Activated CD4-positive, alpha-beta T cell treated with anti-CD3 and anti-CD28 coated beads for 1 hour (primary cell): ENCODE measurements around the gene TREM2.
A peak's percentile ranks its signal among the peaks of the same experiment; 100 is the strongest.
"Not testable (repeated sequence)": the region's sequence is repeated elsewhere in the genome, so short reads cannot be mapped to it uniquely, and the experiment has no call there.

Source experiments
- DNase-seq: peaks from one replicate; pipeline ENCODE4 v3.0.0-alpha.2; 2020

TREM2 gene

DNA sequence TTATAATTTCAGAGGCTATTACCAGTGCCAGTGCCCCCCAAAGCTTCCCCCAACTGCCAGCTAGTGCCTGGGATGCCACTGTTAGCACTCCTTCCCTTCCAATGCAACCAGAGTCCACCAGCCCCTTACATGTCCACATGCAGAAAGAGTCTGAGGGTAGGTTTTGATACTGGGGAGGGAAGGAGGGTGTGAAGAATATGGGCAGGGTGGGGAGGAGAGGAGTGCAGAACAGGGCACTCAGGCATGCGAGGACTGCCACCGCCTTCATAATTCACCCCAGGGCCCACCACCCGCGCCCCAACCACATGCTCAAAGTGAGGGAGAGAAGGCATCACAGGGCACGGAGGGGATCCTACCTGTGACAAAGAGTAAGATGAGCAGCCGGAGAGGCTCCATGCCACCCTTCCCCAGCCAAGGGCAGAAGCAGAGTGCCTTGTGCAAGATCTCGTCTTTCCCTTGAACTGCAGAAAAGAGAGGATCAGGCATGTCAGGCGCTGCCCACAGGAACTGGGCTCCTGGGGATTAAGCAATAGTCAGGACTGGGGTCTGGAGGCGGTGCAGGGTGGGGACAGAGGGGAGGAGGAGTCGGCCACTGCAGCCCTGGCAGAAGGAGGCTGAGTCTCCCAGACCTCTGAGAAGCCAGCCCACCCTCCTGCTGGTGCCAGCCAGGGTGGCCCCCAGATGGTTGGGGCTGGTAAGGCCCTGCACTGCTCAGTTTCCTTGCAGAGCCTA lies at the start of gene TREM2:
TREM2 (minus strand) TSS at position 430 of the 732 bp plus-strand sequence; CDS start at position 396, 34 bp downstream.
- no peak for DNase-seq

DNA sequence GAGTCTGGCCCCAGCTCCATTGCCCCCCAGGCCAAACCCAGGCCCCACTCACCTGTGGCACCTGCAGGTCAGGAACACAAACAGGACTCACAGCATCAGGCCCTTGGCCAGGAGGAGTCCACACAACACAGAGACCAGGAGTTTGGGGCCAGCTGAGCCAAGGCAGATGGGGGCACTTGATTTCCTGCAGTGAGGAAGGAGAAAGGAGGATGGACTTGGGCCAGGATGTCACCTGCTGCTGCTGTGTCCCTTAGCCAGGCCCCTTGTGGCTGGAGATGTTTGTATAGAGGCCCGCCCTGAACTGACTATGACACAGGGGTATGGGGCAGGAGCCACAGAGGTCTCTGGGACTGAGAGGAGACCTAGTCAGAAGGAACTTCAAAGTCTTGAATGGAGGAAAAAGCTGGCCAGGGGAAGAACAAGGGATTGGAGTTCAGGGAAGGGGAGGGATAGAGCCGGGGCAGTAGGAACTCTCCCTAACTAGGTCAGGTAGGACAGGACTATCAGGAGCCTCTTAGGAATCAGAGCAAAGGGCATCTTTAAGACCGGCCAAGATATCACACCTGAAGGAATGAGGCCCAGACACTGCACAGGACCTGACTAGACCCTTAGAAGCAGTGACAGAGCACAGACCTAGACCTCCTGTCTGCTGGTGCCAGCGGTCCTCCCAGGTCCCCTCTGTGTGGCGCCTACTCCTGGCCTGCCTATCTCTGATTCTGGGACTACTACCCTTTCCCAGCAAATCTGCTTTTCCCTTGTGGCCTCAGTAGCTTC lies 46.8 kb upstream of the TREM2 start:
- DNase-seq: no peak

DNA sequence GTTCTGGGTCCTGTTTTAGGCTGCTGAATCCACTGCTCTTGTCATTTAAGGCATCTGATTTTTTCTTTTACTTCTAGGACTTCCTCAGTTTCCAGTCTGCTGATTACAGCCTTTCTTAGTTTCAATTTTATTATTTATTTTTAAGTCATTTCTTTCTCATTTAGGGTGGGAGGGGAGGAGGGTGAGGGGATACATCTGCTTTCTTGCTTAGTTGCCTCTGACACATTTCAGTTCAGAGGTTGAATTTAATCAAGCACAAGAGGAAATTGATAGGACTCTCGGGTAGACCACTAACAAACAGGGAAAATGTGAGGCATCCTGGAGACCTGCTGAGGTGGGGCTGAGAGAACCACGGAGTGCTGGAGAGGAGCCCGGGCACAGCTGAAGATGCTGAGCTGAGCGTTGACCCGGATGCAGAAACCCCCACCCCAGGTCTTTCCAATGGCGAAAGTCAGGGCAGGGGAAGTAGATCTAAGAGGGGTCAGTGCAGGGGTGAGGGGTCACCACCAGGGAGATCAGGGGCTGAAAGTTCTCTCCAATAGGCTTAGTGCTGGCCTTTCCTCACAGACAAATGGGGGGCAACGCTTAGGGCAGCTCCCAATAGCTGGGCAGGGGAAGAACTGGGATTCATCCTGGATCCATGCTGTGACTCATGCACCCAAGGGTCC lies 45.7 kb upstream of the TREM2 start:
- no peak for DNase-seq

DNA sequence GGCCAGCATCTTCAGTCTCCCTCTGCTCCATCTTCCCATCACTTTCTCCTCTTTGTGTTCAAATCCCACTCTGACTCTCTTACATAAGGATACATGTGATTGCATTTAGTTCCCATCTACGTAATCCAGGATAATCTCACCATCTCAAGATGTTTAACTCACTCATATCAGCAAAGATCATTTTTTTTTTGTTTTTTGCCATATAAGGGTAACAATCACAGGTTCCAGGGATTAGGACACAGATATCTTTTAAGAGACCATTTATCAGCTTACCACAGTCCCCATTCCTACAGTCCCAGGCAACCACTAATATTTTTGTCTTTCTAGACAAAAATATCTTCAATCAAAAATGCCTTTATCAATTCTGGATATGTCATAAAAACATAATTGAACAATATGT lies 41.2 kb upstream of the TREM2 start:
- no peak for DNase-seq

DNA sequence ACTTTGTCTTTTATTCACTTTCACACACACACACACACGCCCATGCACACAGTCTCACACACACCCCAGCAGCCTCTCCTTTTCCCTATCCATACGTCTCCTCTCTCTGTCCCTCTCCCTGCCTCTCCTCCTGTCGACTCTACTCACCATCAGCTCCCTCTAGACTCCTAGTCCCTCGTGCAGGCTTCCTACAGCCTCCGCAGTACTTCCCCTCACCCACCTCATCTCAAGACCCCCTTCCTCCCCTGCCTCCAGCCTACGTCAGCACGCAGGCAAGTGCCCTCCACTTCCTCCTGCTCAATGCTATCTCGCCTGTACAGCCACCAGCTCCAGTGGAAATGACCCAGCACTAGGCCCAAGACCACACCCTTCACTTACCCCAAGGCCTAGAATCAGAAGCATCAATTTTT lies 38.9 kb upstream of the TREM2 start:
- no peak for DNase-seq

DNA sequence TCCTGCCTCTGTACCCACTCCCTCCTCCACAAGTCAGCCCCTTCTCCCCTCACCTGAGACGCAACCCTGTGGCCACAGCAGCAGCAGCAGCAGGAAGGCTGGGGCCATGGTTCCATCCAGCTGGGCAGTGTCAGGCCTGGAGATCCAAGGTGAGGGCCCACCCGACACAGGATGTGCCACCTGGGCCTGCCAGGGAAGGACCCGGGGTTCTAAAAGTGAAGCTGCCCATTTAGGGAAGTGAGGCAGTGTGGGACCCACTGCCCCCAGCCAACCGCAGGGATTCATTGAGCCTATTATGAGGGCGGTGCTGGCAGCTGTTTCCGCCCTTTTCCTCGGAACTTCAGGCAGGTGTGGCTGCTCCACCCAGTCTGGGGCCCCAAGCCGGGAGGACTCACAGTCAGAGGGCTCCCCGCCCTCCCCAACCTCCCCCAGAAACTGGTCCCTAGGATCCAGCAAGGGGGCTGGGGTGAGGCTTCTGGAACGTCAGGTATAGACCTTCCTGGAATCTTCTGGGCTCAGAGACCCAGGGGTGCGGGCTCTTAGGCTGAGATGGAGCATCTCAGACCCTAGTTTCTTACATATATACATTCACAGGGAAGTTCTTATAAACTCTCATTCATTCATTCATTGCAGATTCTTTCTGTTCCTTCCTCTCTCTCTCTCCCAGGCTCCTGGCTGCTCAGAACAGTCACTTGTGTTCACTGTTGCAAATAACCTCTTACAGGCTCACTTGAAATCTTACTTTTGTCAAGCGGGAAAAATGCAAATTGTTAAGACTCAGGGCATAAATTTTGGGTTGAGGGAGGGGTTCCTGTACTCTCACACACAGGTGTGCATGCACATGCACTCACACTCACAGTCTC lies 38.2 kb upstream of the TREM2 start, which contains the start of gene TREML2:
TREML2 (minus strand) TSS at position 249 of the 863 bp plus-strand sequence; CDS start at position 108, 141 bp downstream.
- no peak for DNase-seq

DNA sequence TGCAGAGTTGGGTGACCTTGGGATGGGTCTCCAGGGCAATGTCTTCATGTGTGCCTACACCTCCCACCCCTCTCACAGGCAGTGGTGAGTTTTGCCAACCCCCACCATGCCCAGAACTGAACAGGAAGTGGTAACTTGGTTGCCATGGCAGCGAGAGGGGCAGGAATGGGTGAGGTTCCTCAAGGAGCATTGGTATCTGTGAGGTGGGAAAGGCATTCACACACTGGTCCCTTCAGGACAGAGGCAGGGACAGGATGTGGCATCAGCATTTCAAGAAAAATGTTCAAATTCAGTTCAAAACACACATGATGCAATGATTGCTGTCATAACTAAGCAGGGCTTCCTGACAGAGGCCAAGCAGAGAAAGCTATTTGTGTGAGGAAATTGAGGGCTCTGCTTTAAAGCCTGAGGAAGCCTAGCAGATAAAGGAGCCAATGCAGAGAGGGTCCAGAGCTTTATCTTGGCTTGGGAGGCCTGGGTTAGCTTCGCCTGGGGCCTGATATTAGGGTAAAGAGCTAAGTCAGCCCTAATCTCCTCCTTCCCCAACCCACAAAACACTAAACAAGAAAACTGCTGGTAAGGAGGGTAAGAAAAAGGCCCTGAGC lies 37.5 kb upstream of the TREM2 start:
- peak; percentile 35 for DNase-seq

DNA sequence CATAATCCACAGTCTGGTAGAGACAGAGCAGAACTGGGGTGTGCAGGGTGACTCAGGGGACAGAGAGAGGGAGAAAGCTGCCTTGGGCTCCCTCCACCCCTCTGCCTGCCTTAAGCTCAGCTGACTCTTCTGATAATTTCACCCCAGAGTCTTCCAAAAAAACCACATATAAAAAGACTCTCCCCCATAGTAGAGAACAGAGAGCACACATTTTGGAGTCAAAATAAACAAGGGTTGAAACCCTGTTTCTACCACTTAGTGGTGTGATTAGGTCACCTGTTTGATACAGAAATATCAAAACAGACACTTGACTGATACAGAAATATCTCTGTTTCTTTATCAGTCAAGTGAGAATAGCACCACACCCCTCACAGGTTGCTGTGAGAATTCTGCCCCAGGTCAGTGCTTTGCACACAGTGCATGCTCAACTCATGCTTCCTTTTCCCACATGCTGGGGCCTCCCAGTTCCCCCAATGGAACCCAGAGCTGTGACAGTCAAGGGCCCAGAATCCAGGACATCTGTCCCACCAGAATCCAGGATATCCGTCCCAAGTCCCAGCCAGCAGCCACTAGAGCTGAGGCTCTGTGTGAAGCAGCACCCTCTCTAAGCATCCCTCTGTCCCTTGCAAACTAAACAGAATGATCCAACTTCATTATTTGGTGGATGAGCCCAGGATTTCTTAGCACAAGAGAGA lies 36.8 kb upstream of the TREM2 start:
- DNase-seq: no peak

DNA sequence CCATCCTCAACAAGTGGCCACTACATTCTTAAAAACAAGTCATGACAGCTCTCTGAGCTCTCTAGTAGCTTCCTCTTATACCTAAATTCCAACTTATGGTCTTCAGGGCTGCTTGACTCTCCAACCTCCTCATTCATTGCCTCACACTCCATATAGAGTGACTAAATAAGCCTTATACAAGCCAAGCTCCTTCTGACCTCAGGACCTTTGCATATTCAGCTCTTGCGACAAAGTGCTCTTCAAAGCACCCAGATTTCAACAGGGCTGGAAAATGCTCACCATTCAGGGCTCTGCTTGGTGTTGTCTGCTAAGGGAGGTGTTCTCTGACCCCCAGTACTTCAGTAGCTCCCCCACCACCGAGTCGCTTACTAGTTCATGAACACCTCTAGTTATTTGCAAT lies 34.3 kb upstream of the TREM2 start:
- no peak for DNase-seq

DNA sequence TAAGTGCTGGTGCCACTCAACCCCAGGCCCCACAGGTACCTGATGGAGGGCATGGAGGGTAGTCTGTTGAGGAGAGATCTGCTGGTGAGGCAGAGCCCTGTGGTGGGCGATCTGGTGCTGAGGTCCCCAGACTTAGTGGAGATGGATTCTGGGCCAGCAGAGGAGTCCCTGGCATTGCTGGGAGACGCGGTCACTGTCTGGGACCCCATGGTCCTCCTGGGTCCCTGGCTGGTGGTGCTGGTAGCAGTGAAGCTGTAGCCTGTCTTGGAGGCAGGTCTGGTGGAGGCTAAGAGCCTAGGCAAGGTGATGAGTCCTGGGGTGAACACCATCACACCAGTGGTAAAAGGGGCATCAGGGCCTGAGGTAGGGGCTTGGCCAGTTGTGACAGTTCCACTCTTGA lies 31.5 kb upstream of the TREM2 start:
- DNase-seq: no peak

DNA sequence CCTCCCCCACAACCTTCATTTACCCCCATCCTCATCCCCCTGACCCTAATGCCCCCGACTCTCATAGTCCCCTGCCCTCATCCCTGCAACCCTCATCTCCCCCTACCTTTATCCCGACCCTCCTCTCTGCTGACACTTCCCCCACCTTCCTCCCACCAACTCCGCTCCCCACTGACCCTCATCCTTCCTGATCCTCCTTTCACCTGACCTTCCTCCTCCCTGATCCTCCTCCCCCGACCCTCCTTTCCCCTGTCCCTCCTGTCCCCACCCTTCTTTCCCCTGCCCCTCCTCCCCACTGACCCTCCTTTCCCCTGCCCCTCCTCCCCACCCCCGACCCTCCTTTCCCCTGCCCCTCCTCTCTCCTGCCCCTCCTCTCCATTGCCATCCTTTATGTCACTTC lies 31.0 kb upstream of the TREM2 start:
- no peak for DNase-seq

DNA sequence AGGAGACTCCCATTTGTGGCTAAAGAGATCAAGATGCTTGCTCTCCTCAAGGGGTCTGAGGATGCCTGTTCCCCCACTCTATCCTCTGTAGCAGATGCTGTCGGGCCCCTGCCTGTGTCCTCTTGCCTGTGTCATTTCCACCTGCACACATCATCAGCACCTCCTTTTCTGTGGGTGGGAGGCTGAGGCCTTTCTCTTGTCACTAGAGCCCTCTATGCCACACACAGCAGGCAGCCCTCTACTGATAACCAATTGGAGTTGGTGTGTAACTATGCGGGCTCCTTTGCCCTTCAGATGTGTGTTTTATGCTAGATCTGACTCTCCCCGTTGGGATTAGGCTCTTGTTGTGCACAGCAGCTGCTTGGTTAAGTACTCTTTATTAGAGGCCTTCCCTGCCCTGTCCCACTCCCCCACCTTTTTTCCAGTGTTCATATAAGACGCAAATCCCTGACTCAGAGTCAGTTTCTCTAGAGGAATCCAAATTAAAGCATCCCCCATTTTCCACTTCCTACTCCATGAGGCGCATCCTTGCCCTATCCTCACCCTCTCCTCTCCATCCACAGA lies 30.3 kb upstream of the TREM2 start:
- DNase-seq: no peak

DNA sequence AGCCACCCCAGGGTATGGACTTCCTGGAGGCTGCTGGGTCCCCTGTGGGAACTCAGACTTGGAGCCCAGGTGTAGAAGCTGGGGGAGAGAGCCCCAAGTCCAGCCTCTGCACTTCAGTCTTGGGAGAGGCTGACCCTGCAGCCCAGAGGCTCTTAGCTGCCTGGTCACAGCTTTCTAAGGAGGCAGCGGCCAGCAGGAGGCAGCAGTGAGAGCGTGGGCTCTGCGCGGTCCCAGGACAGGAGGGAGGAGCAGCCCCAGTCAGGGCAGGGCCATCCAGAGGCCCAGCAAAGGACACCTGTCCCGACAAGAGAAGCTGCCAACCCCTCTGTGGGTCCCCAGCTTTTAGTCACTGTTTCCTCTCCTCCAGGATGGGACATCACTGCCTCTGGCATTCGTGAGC lies 28.7 kb upstream of the TREM2 start:
- DNase-seq: no peak

DNA sequence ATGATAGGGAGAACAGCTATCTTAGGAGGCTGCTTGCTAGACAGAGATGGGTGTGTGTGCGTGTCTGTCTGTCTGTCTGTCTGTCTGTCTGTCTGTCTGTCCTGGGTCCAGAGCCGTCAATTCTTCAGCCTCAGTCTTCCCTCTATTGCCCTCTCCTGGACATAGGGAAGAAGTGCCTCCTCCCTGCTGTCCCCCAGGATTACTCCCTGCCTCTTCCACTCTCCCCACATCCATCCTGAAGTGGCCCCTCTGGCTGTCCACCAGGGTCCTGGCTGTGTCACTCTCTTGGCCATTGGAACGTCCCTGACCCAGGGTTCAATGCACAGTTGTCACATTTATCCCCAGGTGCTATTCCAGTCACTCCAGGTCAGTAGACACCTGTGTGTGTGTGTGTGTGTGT lies 27.9 kb upstream of the TREM2 start:
- no peak for DNase-seq

DNA sequence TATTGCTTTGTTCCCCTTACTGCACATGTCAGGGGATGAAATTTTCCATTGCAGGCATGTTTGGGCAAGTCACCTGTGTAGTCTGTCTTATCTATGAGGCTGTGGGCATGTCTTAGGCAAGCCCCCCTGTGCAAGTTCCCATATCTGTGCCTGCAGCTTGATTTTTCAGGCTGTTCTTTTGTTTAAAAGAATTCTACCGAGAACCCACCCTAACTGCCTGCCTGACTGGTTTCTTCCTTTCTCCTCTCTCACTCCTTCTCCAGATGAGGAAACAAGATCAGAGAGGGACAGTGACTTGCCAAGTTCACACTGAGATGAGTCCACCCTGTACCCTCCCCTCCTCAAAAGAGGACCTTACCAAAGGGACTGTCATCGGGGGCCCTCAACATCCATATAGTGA lies 27.1 kb upstream of the TREM2 start:
- DNase-seq: no peak

DNA sequence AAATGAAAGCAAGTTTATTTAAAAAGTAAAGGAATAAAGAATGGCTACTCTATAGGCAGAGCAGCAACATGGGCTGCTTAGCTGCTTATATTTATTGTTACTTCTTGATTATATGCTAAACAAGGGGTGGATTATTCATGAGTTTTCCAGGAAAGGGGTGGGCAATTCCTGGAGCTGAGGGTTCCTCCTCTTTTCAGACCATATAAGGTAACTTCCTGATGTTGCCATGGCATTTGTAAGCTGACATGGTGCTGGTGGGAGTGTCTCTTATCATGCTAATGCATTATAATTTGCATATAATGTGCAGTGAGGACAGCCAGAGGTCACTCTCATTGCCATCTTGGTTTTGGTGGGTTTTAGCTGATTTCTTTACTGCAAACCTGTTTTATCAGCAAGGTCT lies 26.1 kb upstream of the TREM2 start:
- DNase-seq: not testable (repeated sequence)

DNA sequence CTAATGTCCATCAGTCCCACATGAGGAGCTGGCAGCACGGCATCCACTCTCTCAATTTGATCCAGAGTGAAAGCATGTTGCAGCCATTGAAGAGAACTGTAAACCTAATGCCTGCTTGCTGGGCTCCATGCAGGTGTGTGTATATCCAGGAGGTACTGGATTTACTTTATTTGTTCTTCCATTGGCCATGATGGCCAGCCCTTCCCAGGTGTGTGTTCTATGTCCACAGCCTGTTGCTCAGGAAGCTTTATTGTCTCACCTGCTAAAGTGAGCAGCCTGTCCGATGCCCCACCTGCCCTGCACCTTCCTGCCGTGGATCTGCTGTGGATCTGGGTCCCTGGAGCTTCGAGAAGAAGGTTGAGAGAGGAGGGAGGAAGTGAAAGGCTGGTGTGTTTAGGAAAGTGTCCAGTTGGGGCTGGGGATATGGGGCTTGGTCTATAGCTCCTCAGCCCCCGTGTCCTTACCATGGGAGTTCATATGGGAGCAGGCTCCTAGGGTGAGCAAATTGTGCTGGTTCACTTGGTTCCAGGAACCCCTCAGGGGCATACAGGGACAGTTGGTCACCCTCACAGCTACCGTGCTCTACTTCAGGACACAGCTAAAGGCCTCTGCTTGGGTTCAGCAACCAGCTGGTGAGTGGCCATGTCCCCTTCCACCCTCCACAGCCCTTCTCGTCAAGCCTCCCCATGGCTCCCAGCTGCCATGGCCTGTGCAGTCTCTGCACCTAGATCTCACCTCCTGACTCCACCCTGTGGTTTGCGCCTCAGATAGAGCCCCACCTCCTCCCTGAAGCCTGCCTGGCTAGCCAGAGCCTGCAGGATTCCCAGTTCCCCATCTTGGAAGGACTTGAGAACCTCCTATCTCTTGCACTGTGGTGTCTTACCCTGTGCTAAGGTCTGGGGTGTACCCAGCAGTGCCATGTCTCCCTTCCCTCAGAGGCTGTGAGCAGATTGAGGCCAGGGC lies 25.3 kb upstream of the TREM2 start:
- no peak for DNase-seq

DNA sequence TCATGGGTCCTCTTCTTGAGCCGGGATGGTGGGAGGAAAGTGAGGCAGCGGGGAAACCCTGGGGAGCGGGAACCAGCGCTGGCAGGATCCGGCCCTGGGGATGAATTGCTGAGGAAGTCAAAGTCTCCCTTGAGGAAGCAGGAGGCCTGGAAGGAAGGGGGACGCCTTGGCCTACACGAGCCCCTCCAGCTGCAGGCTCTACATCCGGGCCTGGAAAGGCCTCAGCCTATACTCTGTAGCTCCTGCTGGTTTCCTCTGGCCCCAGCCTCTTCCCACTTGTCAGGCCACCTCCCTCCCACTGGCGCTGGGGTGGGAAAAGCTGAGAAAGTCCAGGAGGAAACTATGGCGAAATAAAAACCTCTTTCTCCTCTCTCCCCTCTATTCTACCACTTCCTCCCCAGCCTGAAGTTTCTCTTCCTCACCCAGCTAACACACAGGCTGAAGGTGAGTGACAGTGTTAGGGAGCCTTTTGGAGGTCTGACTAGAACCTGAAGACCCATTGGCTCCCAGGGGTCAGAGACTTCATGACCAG lies 23.2 kb upstream of the TREM2 start:
- DNase-seq: no peak

DNA sequence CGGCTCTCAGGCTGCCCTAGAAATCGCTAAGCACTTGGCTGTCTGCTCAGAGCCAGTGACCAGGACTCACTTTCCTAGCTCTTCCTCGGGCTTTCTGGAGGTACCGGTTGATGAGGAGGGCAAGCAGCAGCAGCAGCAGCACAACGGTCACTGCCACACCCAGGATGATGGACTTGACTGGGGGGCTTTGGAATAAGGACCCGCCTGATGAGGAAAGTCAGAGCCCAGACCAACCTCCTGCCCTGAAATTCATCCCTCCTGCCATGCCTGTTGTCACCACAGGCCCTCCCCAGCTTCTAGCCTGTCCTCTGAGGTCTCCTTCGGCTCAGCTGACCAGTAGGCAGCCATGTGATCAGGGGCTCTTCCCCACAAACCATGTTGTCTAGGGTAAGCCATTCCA lies 21.8 kb upstream of the TREM2 start:
- DNase-seq: no peak
